CD14-positive monocyte (primary cell): ENCODE data around the gene FGF5. TPM values are rescaled to one million over a fixed set of nuclear protein-coding genes. Genes with fewer than 3 reads are reported as not detected.

Source experiments
- DNase-seq, 3 donors: peaks; one replicate each; pipeline ENCODE4 v3.0.0-alpha.2; 2011 to 2022
- H2AFZ ChIP-seq: 2 replicates; pipeline ENCODE4 v1.6.0; 2012; ENCODE audit warnings: mild to moderate bottlenecking, low read depth, low read length, inconsistent platforms; ENCODE audit not compliant: insufficient read depth, poor library complexity, severe bottlenecking
- H3K27ac ChIP-seq, 2 donors: 1 replicate in 1 of 2; 2 replicates in 1 of 2; pipeline ENCODE4 v1.5.1; 2012 to 2013; ENCODE audit warnings: low read length in 2 of 2, control low read depth in 1 of 2, inconsistent platforms in 1 of 2, low read depth in 1 of 2, mild to moderate bottlenecking in 1 of 2
- H3K27me3 ChIP-seq, 2 donors: one replicate each; pipeline versions ENCODE4 v1.6.0 to v1.6.1; 2011 to 2013; ENCODE audit warnings: low read length in 2 of 2; ENCODE audit not compliant: control insufficient read depth in 2 of 2, insufficient read depth in 2 of 2
- H3K36me3 ChIP-seq, 2 donors: replicated peaks in 1 of 2; 1 replicate in 1 of 2; 2 replicates in 1 of 2; pipeline versions ENCODE4 v1.5.1 to v1.6.1; 2012 to 2013; ENCODE audit warnings: low read length in 2 of 2, control low read depth in 1 of 2, inconsistent platforms in 1 of 2, mild to moderate bottlenecking in 1 of 2; ENCODE audit not compliant: insufficient read depth in 2 of 2, control insufficient read depth in 1 of 2
- H3K4me1 ChIP-seq, 2 donors: 1 replicate in 1 of 2; 2 replicates in 1 of 2; pipeline versions ENCODE4 v1.5.1 to v1.6.1; 2012 to 2013; ENCODE audit warnings: low read length in 2 of 2, control low read depth in 1 of 2, inconsistent platforms in 1 of 2, mild to moderate bottlenecking in 1 of 2, moderate library complexity in 1 of 2; ENCODE audit not compliant: insufficient read depth in 2 of 2, control insufficient read depth in 1 of 2
- H3K4me2 ChIP-seq: replicated peaks from 2 replicates; pipeline ENCODE3; 2012; ENCODE audit warnings: low read length, moderate library complexity, mild to moderate bottlenecking; ENCODE audit not compliant: poor library complexity, severe bottlenecking; ENCODE audit errors: extremely low read depth
- H3K4me3 ChIP-seq, 3 experiments: fragments of 200-600 bp in 1 of 3; sonication (generic) in 1 of 3; replicated peaks in 1 of 3; 1 replicate in 2 of 3; 2 replicates in 1 of 3; pipeline ENCODE4 v1.5.1; 2011 to 2013; ENCODE audit warnings: low read length in 3 of 3, mild to moderate bottlenecking in 3 of 3, control low read depth in 2 of 3, low read depth in 2 of 3, inconsistent platforms in 1 of 3, moderate library complexity in 1 of 3
- H3K79me2 ChIP-seq: 2 replicates; pipeline ENCODE4 v1.6.0; 2012; ENCODE audit warnings: mild to moderate bottlenecking, control low read depth, inconsistent platforms, low read length, moderate library complexity; ENCODE audit not compliant: insufficient read depth
- H3K9ac ChIP-seq: 2 replicates; pipeline ENCODE4 v1.6.0; 2017; ENCODE audit warnings: low read length, mild to moderate bottlenecking; ENCODE audit not compliant: insufficient read depth, poor library complexity, severe bottlenecking
- H3K9me3 ChIP-seq, 2 donors: replicated peaks in 1 of 2; 1 replicate in 1 of 2; 2 replicates in 1 of 2; pipeline versions ENCODE4 v1.5.1 to v1.6.1; 2012 to 2013; ENCODE audit warnings: low read length in 2 of 2, control low read depth in 1 of 2; ENCODE audit not compliant: control insufficient read depth in 1 of 2, insufficient read depth in 1 of 2
- H4K20me1 ChIP-seq: 2 replicates; pipeline ENCODE4 v1.6.0; 2012; ENCODE audit warnings: mild to moderate bottlenecking, low read length, control low read depth, moderate library complexity; ENCODE audit not compliant: insufficient read depth
- H3K27ac Mint-ChIP-seq, 7 donors: one replicate each; pipeline ENCODE4 v1.8.0; 2020; ENCODE audit warnings: mild to moderate bottlenecking in 7 of 7, mixed read lengths in 7 of 7, moderate library complexity in 6 of 7, inconsistent platforms in 2 of 7
- H3K27me3 Mint-ChIP-seq, 3 donors: one replicate each; pipeline ENCODE4 v1.8.0; 2021 to 2022; ENCODE audit warnings: low read depth in 3 of 3, mild to moderate bottlenecking in 3 of 3, mixed read lengths in 3 of 3, moderate library complexity in 3 of 3, inconsistent platforms in 1 of 3
- H3K36me3 Mint-ChIP-seq, 2 donors: one replicate each; pipeline ENCODE4 v1.8.0; 2020; ENCODE audit warnings: mixed read lengths in 2 of 2, inconsistent platforms in 1 of 2, mild to moderate bottlenecking in 1 of 2
- H3K4me1 Mint-ChIP-seq: one replicate; pipeline ENCODE4 v1.8.0; 2020; ENCODE audit warnings: mild to moderate bottlenecking, mixed read lengths
- H3K4me3 Mint-ChIP-seq, 2 donors: one replicate each; pipeline ENCODE4 v1.8.0; 2020; ENCODE audit warnings: mild to moderate bottlenecking in 2 of 2, mixed read lengths in 2 of 2, moderate library complexity in 1 of 2
- H3K9me3 Mint-ChIP-seq, 7 donors: one replicate each; pipeline ENCODE4 v1.8.0; 2020 to 2022; ENCODE audit warnings: mixed read lengths in 7 of 7, mild to moderate bottlenecking in 6 of 7, moderate library complexity in 6 of 7, inconsistent platforms in 2 of 7
- WGBS: methylation state at CpG from one replicate; pipeline ENCODE4 v1.1.5; 2013; ENCODE audit warnings: missing lambda C conversion rate; ENCODE audit not compliant: insufficient coverage; 5-methylcytosine and 5-hydroxymethylcytosine counted together
- intact Hi-C, 2 donors: fragments of 100-400 bp; cut with micrococcal nuclease; formaldehyde crosslinking; loops; one replicate each; pipeline versions ENCODE4 v1.15.0 to v1.15.1; 2023
- polyA plus RNA-seq, 3 donors: library from polyadenylated mRNA; depleted of rRNA in 1 of 3; unstranded in 2 of 3; stranded (reverse) in 1 of 3; fragments of 300-500 nt in 2 of 3; fragments of >200 nt in 1 of 3; fragmentation: Illumina TruSeq in 2 of 3; gene quantifications; 1 replicate in 2 of 3; 2 replicates in 1 of 3; pipeline ENCODE4 v1.2.3, GENCODE V29; 2012 to 2021
- TF ChIP-seq, protein P1 (sequence below): fragments of 200-600 bp; IDR thresholded peaks from one replicate; pipeline ENCODE4 v1.8.0; 2022; ENCODE audit warnings: antibody characterized with exemption, mild to moderate bottlenecking

The FGF5 gene
- polyA plus RNA-seq, 3 donors: not detected

- no peaks in the 10 kb centered on the region for H3K36me3 ChIP-seq
- no peaks in the 10 kb centered on the region for H3K9me3 ChIP-seq
- H3K4me1 Mint-ChIP-seq: peaks cover 4% of the 10 kb centered on the region
- no peaks in the 10 kb centered on the region for H3K36me3 Mint-ChIP-seq
- no peaks in the 10 kb centered on the region for H3K79me2 ChIP-seq
- H3K27me3 ChIP-seq: no peaks in the 10 kb centered on the region
- no peaks in the 10 kb centered on the region for H4K20me1 ChIP-seq
- no peak overlapping the region for H3K9ac ChIP-seq
- H2AFZ ChIP-seq: no peak overlapping the region
- H3K4me1 ChIP-seq: no peaks in the 10 kb centered on the region
- H3K27ac ChIP-seq: no peak overlapping the region
- 89% methylated on average over 1 of the region's 4 CpGs for WGBS
- intact Hi-C loops: no loop called here
- TF ChIP-seq, protein P1, sequence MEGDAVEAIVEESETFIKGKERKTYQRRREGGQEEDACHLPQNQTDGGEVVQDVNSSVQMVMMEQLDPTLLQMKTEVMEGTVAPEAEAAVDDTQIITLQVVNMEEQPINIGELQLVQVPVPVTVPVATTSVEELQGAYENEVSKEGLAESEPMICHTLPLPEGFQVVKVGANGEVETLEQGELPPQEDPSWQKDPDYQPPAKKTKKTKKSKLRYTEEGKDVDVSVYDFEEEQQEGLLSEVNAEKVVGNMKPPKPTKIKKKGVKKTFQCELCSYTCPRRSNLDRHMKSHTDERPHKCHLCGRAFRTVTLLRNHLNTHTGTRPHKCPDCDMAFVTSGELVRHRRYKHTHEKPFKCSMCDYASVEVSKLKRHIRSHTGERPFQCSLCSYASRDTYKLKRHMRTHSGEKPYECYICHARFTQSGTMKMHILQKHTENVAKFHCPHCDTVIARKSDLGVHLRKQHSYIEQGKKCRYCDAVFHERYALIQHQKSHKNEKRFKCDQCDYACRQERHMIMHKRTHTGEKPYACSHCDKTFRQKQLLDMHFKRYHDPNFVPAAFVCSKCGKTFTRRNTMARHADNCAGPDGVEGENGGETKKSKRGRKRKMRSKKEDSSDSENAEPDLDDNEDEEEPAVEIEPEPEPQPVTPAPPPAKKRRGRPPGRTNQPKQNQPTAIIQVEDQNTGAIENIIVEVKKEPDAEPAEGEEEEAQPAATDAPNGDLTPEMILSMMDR: no peak
- no peak for DNase-seq
- no peak overlapping the region for H3K27ac Mint-ChIP-seq
- H3K4me3 ChIP-seq: no peak overlapping the region
- H3K9me3 Mint-ChIP-seq: no peaks in the 10 kb centered on the region
- no peaks in the 10 kb centered on the region for H3K27me3 Mint-ChIP-seq
- no peak overlapping the region for H3K4me3 Mint-ChIP-seq
- H3K4me2 ChIP-seq: no peak overlapping the region
Measured at GRCh38 chr4:80233390-80233789, 33.1 kb upstream of the FGF5 start.

GRCh38 chr4:80235451-80235850 lies 31.0 kb upstream of the FGF5 start:
- Mint-ChIP-seq H3K9me3 (no peaks in the 10 kb centered on the region), H3K36me3 (no peaks in the 10 kb centered on the region), H3K4me1 (peaks cover 2% of the 10 kb centered on the region), H3K27me3 (no peaks in the 10 kb centered on the region), H3K27ac (no peak overlapping the region), H3K4me3 (no peak overlapping the region)
- no CpG with 5 or more reads among the region's 1 CpG for WGBS
- Histone ChIP-seq H3K4me1 (no peaks in the 10 kb centered on the region), H3K9me3 (no peaks in the 10 kb centered on the region), H4K20me1 (no peaks in the 10 kb centered on the region), H3K4me2 (no peak overlapping the region), H3K79me2 (no peaks in the 10 kb centered on the region), H3K9ac (no peak overlapping the region), H2AFZ (no peak overlapping the region), H3K4me3 (no peak overlapping the region), H3K27ac (no peak overlapping the region), H3K36me3 (no peaks in the 10 kb centered on the region), H3K27me3 (no peaks in the 10 kb centered on the region)
- intact Hi-C loops: no loop called here
- DNase-seq: no peak
- TF ChIP-seq, protein P1: no peak
